SU-DHL-6 (cell line): ENCODE measurements around the gene MBL2.

ENCODE experiments used
- EZH2phosphoT487 ChIP-seq: fragments of 200-600 bp; sonication (generic), shearing (Covaris generic); conservative IDR thresholded peaks from 2 replicates; pipeline ENCODE4 v1.6.1; 2018; ENCODE audit warnings: mild to moderate bottlenecking, antibody characterized with exemption, low read length, moderate library complexity, mixed read lengths
- TF ChIP-seq, protein P1 (sequence below): fragments of 200-600 bp; sonication (generic); IDR thresholded peaks from one replicate; pipeline ENCODE4 v1.5.1; 2017; ENCODE audit warnings: antibody characterized with exemption, mild to moderate bottlenecking, low read length, moderate library complexity; ENCODE audit not compliant: insufficient read depth, poor library complexity, severe bottlenecking

DNA sequence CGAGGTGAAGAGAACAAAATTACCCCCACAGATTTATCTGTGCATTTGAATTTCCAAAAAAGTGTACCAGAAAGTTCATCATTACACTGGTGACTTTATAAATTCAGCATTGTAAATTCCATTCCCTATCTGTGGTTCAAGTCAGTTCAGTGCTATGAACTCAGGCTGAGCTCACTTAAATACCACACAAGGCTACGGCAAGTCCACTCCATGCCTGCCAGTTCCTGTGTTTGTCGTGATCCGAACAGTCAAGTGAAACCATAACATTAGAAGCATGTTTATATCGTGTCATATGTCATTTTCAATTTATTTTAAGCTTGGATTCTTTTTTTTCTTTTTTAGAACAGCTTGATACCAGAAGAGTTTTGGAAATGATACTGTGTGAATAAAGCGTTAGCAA is 14.8 kb downstream of the MBL2 start:
- TF ChIP-seq, protein P1, sequence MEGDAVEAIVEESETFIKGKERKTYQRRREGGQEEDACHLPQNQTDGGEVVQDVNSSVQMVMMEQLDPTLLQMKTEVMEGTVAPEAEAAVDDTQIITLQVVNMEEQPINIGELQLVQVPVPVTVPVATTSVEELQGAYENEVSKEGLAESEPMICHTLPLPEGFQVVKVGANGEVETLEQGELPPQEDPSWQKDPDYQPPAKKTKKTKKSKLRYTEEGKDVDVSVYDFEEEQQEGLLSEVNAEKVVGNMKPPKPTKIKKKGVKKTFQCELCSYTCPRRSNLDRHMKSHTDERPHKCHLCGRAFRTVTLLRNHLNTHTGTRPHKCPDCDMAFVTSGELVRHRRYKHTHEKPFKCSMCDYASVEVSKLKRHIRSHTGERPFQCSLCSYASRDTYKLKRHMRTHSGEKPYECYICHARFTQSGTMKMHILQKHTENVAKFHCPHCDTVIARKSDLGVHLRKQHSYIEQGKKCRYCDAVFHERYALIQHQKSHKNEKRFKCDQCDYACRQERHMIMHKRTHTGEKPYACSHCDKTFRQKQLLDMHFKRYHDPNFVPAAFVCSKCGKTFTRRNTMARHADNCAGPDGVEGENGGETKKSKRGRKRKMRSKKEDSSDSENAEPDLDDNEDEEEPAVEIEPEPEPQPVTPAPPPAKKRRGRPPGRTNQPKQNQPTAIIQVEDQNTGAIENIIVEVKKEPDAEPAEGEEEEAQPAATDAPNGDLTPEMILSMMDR: no peak
- TF ChIP-seq EZH2phosphoT487: no peak
